AG04449 (cell line): ENCODE results near the gene HSD3B1.

Experiments
- CTCF ChIA-PET: fragments of 350-600 bp; formaldehyde crosslinking; extraction: SDS; loops from one replicate; lab custom pipeline; 2021; ENCODE audit warnings: antibody characterized with exemption; lab: Yijun Ruan, JAX
- POLR2A ChIA-PET: fragments of 400-600, 350-600 bp; formaldehyde crosslinking; extraction: SDS; loops from one replicate; lab custom pipeline; 2020; ENCODE audit warnings: antibody characterized with exemption, inconsistent platforms; lab: Yijun Ruan, JAX
- DNase-seq: peaks from one replicate; pipeline ENCODE4 v3.0.0-alpha.2; 2010; ENCODE audit warnings: low read depth, low spot score
- H3K4me3 ChIP-seq: 2 replicates; pipeline ENCODE4 v1.5.1; 2011; ENCODE audit warnings: low read depth, mild to moderate bottlenecking, control low read depth, low read length
- CTCF ChIP-seq: IDR thresholded peaks from one replicate; pipeline ENCODE4 v1.5.1; 2011; ENCODE audit warnings: mild to moderate bottlenecking, moderate library complexity, low read length, control low read depth, inconsistent platforms; ENCODE audit not compliant: insufficient read depth; ENCODE audit errors: missing control alignments

HSD3B1 gene

GRCh38 chr1:119506941-119507340 is at the start of gene HSD3B1:
Gene HSD3B1, plus strand, starts transcription at chr1:119507210. Its CDS starts 267 bp downstream, at chr1:119507477.
- no peak within 1 kb of the TSS for H3K4me3 ChIP-seq
- TF ChIP-seq CTCF: no peak
- POLR2A ChIA-PET: no interaction called here
- CTCF ChIA-PET: no interaction called here
- no peak for DNase-seq

- TF ChIP-seq CTCF: no peak
- no peak for DNase-seq
- ChIA-PET POLR2A (no interaction called here), CTCF (interaction anchor here (1.7 kb wide), 1 partner anchor 13 kb away, joined by 6 read pairs; no protein-coding TSS in a partner anchor)
- H3K4me3 ChIP-seq: no peak overlapping the region
These were observed 44.0 kb upstream of the HSD3B1 start for GRCh38 chr1:119462964-119463363.

- POLR2A ChIA-PET: no interaction called here
- DNase-seq: no peak
- CTCF ChIA-PET: no interaction called here
- no peak for TF ChIP-seq CTCF
- no peak overlapping the region for H3K4me3 ChIP-seq
These were observed 43.4 kb upstream of the HSD3B1 start for GRCh38 chr1:119463569-119463968.

- no peak for DNase-seq
- ChIA-PET POLR2A (no interaction called here), CTCF (no interaction called here)
- H3K4me3 ChIP-seq: no peak overlapping the region
- no peak for TF ChIP-seq CTCF
These were observed 40.6 kb upstream of the HSD3B1 start for GRCh38 chr1:119466445-119466844.

- DNase-seq: no peak
- ChIA-PET CTCF (interaction anchor here (1.2 kb wide), 1 partner anchor 9 kb away, joined by 6 read pairs; no protein-coding TSS in a partner anchor), POLR2A (no interaction called here)
- TF ChIP-seq CTCF: no peak
- no peak overlapping the region for H3K4me3 ChIP-seq
These were observed 39.8 kb upstream of the HSD3B1 start for GRCh38 chr1:119467219-119467618.

- H3K4me3 ChIP-seq: no peak overlapping the region
- ChIA-PET CTCF (interaction anchor here (1.2 kb wide), 1 partner anchor 8 kb away, joined by 6 read pairs; no protein-coding TSS in a partner anchor), POLR2A (no interaction called here)
- no peak for TF ChIP-seq CTCF
- no peak for DNase-seq
These were observed 38.9 kb upstream of the HSD3B1 start for GRCh38 chr1:119467857-119468668.
